Measurements from ENCODE around the gene RBMX.
"Not testable (repeated sequence)": the region's sequence is repeated elsewhere in the genome, so short reads cannot be mapped to it uniquely, and the experiment has no call there.

RBMX gene

GRCh38 chrX:136874114-136874513, 6.4 kb downstream of the RBMX start:
- DNase-seq, result not testable (repeated sequence)

GRCh38 chrX:136873210-136873609, 7.3 kb downstream of the RBMX start:
- DNase-seq, result not testable (repeated sequence)

DNA sequence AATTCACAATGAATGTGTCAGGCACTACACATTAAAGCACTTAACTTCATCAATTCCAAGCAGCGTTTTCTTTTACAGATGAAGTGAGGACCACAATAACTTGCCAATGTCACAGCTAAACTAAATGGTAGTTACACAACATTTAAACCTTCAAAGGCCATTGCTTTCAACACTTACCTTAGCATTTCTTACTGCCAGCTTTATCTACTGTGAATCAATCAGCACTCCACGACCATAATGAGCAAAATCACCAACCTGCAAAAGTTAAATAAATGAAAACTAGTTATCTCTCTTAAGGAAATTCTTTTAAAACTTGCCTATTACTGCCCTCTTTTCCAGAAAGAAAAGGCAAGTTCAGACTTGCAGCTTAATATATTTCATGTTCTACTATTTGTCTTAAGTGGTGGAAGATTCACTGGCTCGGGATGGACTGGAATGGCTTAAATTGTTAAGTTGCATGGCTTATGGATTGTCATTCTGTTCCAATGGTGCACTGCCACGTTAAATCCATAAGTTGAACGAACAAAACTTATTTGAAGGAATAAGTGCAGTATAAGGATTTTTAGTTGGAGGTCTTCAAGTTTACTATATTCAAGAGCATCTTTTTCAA, 8.3 kb downstream of the RBMX start:
- DNase-seq, result no peak

GRCh38 chrX:136870064-136870463, 10.5 kb downstream of the RBMX start:
- no peak for DNase-seq

- no peak for DNase-seq
Observed at GRCh38 chrX:136868283-136869055, 12.1 kb downstream of the RBMX start.

DNA sequence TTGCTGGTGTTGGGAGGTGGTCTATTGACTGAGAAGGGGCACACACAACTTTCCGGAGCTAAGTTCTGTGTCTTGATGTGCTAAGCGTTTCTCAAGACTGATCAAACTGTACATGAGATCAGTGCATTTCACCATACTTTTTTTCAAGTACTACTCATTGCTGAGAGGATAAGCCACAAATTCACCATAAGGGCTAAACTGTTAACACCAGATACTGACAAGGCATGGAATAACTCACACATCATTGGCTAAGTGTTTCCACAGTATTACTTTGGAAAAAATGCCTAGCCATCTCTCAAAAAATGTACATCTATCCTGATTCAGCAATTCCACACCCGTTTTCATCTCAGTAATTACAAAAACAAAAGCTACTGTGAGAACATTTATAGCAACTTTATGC, 13.0 kb downstream of the RBMX start:
- DNase-seq, result no peak

- no peak for DNase-seq
Observed at GRCh38 chrX:136867096-136867491, 13.4 kb downstream of the RBMX start.

DNA sequence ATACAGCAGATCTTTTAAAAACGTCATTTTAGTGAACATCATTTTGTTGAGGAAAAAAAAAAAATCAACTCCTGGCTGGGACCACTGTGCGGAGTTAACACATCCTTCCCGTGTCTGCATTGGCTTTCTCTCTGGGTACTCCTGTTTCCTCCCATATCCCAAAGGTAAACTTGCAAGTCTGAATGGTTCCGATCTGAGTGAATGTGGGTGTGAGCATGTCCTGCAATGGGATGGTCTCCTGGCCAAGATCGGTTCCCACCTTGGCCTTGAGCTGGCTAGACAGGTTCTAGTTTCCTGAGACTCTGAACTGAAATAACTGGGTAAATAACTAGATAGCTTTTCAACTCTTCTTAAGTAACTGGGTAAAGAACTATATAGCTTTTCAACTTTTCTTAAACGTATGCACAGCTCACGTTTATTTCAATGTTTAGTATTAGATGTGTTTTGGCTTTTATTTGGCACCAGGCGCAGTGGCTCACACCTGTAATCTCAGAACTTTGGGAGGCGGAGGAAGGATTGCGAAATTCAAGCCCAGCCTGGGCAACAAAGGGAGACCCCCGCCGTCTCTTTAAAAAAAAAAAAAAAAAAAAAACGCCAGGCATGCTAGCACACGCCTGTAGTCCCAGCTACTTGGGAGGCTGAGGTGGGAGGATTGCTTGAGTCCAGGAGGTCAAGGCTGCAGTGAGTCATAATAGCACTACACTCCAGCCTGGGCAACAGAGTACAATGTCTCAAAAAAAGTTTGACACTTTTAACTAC, 14.0 kb downstream of the RBMX start:
- no peak for DNase-seq

DNA sequence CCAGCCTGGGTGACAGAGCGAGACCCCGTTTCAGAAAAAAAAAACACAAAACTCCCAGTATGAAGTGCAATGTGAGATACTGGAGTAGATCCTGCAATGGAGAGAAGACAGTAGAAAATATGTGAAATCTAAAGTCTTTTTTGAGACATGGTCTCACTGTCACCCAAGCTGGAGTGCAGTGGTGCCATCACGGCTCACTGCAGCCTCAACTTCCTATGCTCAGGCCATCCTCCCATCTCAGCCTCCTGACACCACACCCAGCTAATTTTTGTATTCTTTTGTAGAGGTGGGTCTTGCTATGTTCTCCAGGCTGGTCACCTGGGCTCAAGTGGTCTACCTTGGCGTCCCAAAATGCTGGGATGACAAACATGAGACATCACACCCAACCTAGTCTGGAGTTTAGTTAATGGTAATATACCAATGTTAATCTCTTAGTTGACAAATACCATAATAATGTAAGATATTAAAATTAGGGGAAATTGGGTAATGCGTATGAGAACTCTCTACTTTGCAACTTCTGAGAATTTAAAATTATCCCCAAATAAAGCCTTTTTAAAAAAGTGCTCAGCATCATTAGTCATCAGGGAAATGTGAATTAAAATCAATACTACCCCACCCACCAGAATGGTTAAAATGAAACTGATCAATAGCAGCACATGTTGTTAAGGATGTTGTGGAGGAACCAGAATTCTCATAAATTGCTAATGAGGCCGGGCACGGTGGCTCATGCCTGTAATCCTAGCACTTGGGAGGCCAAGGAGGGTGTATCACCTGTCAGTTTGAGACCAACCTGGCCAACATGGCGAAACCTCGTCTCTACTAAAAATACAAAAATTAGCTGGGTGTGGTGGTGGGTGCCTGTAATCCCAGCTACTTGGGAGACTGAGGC, 15.0 kb downstream of the RBMX start:
- peak; percentile 37 for DNase-seq

- no peak for DNase-seq
Observed at GRCh38 chrX:136863826-136864225, 16.7 kb downstream of the RBMX start.

DNA sequence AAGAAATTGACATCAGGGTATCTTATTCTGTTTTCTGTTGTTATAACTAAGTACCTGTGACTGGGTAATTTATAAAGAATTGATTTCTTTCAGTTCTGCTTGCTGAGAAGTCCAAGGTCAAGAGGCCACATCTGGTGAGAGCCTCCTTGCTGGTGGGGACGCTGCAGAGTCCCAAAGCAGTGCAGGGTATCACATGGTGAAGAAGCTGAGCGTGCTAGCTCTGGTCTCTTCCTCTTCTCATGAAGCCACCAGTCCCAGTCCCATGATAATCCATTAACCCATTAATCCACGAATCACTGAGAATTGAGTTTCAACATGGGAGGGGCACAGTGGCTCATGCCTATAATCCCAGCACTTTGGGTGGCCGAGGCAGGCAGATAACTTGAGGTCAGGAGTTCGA, 18.0 kb downstream of the RBMX start:
- DNase-seq, result no peak

DNA sequence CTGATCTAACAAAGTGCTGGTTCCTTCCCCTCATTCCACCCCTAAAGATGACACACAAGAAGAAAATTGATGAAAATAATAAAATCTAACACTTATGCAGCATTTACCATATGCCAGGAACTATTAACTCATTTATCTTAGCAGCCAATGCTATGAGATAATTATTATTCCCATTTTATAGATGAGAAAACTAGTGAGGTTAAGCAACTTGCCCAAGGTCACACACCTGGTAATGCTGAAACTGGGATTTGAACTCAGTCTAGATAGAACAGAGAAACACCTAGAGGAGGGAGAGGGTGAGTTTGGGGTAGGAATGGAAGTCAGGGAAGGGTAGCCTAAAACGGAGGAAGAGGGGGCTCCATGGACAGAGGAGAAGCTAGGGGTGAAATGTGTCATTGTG, 18.6 kb downstream of the RBMX start:
- no peak for DNase-seq

DNA sequence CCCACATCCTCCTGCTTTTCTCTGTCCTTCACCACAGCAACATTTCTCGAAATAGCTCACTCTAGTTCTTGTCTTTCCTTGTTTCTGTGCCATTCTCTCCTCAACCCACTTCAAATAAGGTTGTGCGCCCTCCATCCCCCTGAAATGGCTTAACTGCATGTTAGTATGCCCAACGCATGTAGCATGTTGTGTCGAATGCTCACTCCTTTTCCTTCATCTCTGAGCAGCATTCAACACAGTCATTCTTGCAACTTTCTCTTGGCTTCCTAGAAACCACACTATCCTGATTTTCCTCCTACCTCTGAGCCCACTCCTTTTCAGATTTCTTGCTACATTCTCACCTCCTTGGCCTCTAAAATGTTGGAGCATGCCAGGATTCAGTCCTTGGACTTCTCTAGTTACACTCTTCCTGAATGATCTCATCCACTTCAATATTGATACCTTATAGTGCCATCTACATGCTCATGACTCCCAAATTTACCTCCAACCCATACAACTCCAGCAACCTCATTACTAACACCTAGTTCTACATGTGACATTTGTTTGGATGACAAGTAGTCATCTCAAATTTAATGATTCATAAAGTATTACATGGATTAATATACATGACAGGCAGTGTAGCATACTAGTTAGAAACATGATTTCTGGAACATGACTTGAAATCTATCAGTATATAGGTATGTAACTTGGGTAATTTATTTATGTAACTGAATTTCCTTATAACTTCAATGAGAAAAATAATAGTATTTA, 22.3 kb downstream of the RBMX start:
- DNase-seq, result no peak

- DNase-seq, result no peak
Observed at GRCh38 chrX:136856551-136856950, 24.0 kb downstream of the RBMX start.

DNA sequence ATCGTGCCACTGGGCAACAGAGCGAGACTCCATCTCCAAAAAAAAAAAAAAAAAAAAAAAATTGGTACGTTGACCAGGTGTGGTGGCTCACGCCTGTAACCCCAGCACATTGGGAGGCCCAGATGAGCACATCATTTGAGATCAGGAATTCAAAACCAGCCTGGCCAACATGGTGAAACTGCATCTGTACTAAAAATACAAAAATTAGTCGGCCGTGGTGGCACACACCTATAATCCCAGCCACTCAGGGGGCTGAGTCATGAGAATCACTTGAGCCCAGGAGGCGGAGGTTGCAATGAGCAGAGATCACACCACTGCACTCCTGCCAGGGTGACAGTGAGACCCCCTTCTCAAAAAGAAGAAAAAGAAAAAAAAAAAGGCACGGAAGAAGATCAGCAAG, 24.5 kb downstream of the RBMX start:
- DNase-seq, result no peak

- DNase-seq, result no peak
Observed at GRCh38 chrX:136851526-136851925, 29.0 kb downstream of the RBMX start.

GRCh38 chrX:136850441-136851175, 29.9 kb downstream of the RBMX start:
- DNase-seq, result no peak

- no peak for DNase-seq
Observed at GRCh38 chrX:136849395-136849794, 31.1 kb downstream of the RBMX start.

- DNase-seq, result no peak
Observed at GRCh38 chrX:136847874-136848273, 32.7 kb downstream of the RBMX start.

DNA sequence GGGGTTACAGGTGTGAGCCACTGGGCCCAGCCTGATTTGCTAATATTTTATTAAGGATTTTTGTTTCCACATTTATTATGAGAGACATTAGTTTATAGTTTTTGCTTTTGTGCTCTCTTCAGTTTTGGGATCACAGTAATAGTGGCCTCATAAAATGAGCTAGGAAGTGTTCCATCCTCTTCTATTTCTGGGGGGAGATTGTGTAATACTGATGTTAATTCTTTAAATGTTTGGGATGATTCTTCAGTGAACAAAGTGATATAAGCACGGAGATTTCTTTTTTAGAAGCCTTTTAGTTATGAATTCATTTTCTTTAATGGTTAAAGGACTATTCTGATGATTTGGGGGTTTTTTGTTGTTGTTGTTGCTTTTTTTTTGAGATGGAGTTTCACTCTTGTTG, 41.3 kb downstream of the RBMX start:
- DNase-seq, result no peak

- DNase-seq, result no peak
Observed at GRCh38 chrX:136835761-136836160, 44.8 kb downstream of the RBMX start.

- DNase-seq, result no peak
Observed at GRCh38 chrX:136829413-136829812, 51.1 kb downstream of the RBMX start.
